ENCODE data around the gene FAM98C.
"Not testable (repeated sequence)": the region's sequence is repeated elsewhere in the genome, so short reads cannot be mapped to it uniquely, and the experiment has no call there.

Gene FAM98C

GRCh38 chr19:38425222-38425809 lies 22.4 kb downstream of the FAM98C start:
- no peak overlapping the region for H3K4me3 ChIP-seq (ENCODE audit: low read depth, low read length)

GRCh38 chr19:38425810-38426466 lies 23.0 kb downstream of the FAM98C start, which contains the start of gene RASGRP4:
Gene RASGRP4, minus strand, starts transcription at chr19:38426219. Its CDS starts 128 bp downstream, at chr19:38426091.
- H3K4me3 ChIP-seq (ENCODE audit: low read depth, low read length): no peak within 1 kb of the TSS

GRCh38 chr19:38427035-38427677 lies 24.3 kb downstream of the FAM98C start:
- H3K4me3 ChIP-seq (ENCODE audit: low read depth, low read length): not testable (repeated sequence)

GRCh38 chr19:38429055-38429810 lies 26.3 kb downstream of the FAM98C start:
- no peak overlapping the region for H3K4me3 ChIP-seq (ENCODE audit: low read depth, low read length)

GRCh38 chr19:38429811-38430156 lies 26.9 kb downstream of the FAM98C start:
- no peak overlapping the region for H3K4me3 ChIP-seq (ENCODE audit: low read depth, low read length)

DNA sequence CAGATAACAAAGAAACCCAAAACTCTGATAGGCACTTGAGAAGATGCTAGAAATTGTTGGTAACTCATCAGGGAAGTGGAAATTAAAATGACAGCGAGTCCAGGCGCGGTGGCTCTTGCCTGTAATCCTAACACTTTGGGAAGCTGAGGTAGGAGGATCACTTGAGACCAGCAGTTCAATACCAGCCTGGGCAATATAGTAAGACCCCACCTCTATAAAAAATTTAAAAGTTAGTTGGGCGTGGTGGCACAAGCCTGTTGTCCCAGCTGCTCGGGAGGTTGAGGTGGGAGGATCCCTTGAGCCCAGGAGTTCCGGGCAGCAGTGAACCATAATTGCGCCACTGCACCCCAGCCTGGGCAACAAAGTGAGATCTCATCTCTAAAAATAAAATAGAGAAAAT lies 28.0 kb downstream of the FAM98C start:
- H3K4me3 ChIP-seq (ENCODE audit: low read depth, low read length): no peak overlapping the region

GRCh38 chr19:38433268-38433733 lies 30.4 kb downstream of the FAM98C start, which contains the start of gene RYR1:
Gene RYR1, plus strand, starts transcription at chr19:38433691. Its CDS starts 139 bp downstream, at chr19:38433830.
- H3K4me3 ChIP-seq (ENCODE audit: low read depth, low read length): peak within 1 kb of the TSS; percentile 58

DNA sequence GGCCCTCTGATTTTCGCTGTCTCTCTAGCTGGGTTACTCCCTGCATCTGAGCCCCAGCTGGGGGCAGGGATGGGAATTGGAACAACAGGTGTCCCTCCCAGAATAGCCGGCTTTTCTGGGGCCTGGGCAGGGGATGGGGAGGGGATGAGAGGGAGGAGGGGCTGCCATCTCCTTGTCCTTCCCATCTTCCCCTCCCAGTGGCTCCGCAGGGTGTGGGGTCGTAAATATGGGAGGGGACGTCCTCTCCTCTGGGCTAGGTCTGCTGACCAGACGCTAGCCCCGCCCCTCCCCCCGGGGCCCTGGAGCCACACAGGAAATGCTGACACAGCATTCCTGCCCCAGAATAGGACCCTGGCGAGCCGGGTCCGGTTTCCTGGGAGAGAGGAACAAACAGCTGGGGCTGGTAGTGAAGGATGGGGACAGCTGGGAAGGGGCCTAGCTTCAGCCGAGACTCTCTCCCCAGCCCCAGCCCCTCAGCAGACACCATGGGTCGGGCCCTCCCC lies 31.7 kb downstream of the FAM98C start:
- no peak overlapping the region for H3K4me3 ChIP-seq (ENCODE audit: low read depth, low read length)

GRCh38 chr19:38437295-38437694 lies 34.4 kb downstream of the FAM98C start:
- H3K4me3 ChIP-seq (ENCODE audit: low read depth, low read length): no peak overlapping the region

GRCh38 chr19:38437917-38438316 lies 35.0 kb downstream of the FAM98C start:
- no peak overlapping the region for H3K4me3 ChIP-seq (ENCODE audit: low read depth, low read length)

DNA sequence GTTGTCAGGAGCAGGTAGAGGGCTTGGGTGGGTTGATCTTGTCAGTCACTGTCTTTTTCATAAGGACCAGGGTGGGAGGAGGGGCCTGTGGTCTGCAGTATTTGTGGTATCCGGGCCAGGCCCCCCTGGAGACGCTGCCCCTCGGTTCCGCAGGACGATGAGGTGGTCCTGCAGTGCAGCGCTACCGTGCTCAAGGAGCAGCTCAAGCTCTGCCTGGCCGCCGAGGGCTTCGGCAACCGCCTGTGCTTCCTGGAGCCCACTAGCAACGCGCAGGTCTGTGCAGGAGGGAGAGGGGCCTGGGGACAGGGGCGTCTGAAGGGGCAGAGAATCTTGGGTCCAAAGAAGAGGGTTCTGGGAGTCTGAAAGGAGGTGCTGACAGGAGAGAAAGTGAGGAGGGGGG lies 37.7 kb downstream of the FAM98C start:
- no peak overlapping the region for H3K4me3 ChIP-seq (ENCODE audit: low read depth, low read length)

DNA sequence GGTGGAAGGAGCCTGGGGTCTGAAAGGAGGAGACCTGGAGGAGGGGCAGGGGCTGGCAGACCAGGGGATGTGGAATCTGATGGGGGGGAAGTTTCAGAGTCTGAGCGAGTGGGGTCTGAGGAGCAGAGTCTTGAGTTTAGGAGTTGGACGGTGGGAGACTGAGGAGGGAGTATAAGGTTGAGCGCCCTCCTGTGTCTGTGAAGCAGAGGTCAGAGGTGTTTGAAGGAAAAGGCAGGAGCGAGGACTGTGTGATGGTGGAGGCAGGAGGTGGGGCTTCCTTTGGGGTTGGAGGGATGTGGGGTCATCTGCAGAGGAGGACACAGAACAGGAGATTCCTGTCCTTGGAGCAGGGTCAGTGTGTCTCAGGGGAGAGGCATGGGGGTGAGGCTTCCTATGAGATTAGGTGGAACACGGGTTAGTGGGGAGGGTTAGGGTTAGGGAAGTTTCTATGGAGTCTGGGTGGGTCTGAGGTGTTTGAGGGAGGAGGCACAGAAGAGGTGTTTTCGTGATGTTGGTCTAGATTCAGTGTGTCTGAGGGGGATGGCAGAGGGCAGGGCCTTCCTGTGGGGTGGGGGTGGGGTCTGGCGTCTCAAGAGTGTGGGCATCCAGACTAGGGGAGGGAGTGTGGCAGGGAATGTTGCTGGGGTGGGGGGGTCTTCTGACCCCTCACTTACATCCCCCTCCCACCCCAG lies 38.9 kb downstream of the FAM98C start:
- no peak overlapping the region for H3K4me3 ChIP-seq (ENCODE audit: low read depth, low read length)

- H3K4me3 ChIP-seq (ENCODE audit: low read depth, low read length): no peak overlapping the region
Measured at GRCh38 chr19:38442736-38443135, 39.8 kb downstream of the FAM98C start.

- no peak overlapping the region for H3K4me3 ChIP-seq (ENCODE audit: low read depth, low read length)
Measured at GRCh38 chr19:38443458-38443999, 40.6 kb downstream of the FAM98C start.

DNA sequence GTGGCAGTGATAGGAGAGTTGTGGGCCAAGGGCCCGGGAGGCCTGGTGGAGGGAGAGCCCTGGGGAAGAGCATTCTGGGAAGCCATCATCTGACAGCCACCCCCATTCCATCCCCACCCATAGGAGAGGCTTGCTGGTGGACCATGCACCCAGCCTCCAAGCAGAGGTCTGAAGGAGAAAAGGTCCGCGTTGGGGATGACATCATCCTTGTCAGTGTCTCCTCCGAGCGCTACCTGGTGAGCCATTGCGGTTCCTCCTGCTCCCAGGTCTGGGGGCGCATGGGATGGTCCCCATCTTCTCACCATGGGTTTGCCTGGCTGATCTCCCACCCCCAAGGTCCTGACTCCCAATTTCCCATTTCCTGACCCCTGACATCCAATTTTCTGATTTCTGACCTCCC lies 41.1 kb downstream of the FAM98C start:
- H3K4me3 ChIP-seq (ENCODE audit: low read depth, low read length): no peak overlapping the region

GRCh38 chr19:38445362-38445761 lies 42.5 kb downstream of the FAM98C start:
- H3K4me3 ChIP-seq (ENCODE audit: low read depth, low read length): no peak overlapping the region

DNA sequence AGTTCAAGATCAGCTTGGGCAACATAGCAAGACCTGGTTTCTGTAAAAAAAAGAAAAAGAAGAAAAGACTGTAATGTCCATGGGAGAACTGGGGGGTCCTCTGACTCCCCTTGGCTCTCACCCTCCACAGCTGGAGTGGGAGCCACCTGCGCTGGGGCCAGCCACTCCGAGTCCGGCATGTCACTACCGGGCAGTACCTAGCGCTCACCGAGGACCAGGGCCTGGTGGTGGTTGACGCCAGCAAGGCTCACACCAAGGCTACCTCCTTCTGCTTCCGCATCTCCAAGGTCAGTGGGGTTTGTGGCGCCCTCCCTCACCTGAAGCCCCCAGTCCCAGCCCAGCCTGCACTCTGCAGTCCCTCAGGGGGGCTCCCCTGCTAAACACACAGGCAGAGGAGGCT lies 45.3 kb downstream of the FAM98C start:
- H3K4me3 ChIP-seq (ENCODE audit: low read depth, low read length): no peak overlapping the region

DNA sequence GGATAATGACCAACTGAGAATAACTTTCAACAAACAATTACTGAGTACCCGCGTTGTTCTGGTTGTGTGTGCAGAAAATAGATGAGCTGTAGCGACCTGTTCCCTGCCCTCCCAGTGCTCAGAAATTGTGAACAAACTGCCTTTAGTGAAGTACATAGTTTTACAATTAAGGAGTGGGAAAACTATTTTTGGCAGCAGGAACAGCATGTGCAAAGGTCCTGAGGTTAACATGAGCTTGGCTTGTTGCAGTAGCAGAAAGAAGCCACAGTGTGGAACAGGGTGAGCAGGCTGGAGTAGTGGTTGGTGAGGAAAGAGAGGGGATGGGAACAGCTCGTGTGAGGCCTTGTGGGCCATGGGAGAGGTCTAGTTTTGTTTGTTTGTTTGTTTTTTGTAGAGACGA lies 46.6 kb downstream of the FAM98C start:
- no peak overlapping the region for H3K4me3 ChIP-seq (ENCODE audit: low read depth, low read length)

- H3K4me3 ChIP-seq (ENCODE audit: low read depth, low read length): no peak overlapping the region
Measured at GRCh38 chr19:38451036-38451435, 48.1 kb downstream of the FAM98C start.

DNA sequence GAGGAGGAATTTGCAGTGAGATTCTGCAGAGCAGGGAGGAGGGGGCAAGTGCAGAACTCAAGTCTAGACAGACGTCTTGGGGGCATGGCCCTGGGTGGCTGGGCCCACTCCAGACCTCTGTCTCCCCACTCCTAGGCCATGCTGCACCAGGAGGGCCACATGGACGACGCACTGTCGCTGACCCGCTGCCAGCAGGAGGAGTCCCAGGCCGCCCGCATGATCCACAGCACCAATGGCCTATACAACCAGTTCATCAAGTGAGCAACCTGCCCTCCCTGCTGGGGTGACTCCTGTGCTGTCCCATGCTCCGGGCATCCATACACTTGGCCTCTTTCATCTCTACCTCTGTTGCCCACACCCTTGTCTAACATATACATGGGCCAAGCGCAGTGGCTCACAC lies 48.7 kb downstream of the FAM98C start:
- no peak overlapping the region for H3K4me3 ChIP-seq (ENCODE audit: low read depth, low read length)

Measured in iPS-11a (cell line).